Keratinocyte (primary cell): ENCODE results near the gene TNNC1.
A peak's percentile ranks its signal among the peaks of the same experiment; 100 is the strongest.

Source experiments
- CTCF ChIP-seq, 3 experiments: IDR thresholded peaks in 1 of 3; conservative IDR thresholded peaks in 1 of 3; optimal IDR thresholded peaks in 1 of 3; 2 replicates in 2 of 3; 3 replicates in 1 of 3; pipeline versions ENCODE3 to v1.5.1; 2011; ENCODE audit warnings: low read length in 3 of 3, mild to moderate bottlenecking in 3 of 3, moderate library complexity in 2 of 3, control low read depth in 1 of 3, inconsistent platforms in 1 of 3; ENCODE audit not compliant: insufficient read depth in 2 of 3; ENCODE audit errors: extremely low read depth in 1 of 3
- EZH2 ChIP-seq: IDR thresholded peaks from one replicate; pipeline ENCODE4 v1.6.1; 2012; ENCODE audit warnings: inconsistent platforms, mild to moderate bottlenecking, low read length, moderate library complexity

DNA sequence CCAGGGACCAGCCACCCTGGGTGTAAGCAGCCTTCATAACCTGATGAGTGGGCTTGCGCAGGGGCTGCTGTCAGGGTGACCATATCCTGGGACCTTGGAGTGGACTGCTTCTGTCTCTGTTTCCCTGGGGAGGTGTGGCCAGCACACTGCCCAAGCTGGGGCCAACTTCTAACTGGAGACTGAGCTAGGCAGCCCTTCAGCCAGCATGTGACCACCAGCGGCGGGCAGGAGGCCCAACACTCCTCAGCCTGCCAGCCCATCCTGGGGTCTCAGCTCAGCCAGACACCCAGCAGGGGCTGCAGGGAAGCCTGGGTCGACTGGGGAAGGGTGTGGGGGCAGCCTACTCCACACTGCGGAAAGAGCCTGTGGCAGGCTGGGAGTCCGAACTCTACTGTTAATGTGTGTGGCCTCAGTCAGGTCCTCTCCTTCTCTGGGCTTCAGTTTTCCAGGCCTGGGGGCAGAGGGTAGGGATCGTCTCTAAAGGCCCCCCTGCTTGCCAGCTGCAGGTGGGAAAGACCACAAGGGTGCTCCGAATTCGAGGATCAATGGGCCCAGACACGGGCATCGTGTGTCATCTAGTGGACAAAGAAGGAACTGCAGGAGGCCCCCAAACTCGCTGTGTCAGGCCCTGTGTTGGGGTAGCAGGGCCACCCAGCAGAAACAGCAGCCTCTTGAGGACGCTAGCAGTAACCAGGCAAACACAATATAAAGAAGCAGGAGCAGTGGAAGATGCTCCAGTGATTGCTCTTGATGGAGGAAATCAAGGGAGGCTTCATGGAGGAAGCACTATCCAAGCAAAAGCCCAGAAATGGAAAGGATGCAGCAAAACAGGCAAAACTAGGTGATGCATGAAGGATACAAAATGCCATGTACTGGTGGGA is 7.0 kb downstream of the TNNC1 start:
- TF ChIP-seq CTCF (optimal IDR thresholded peaks at IDR 0.05 in 1 of 3, IDR thresholded peaks at IDR 0.05 in 1 of 3, conservative IDR thresholded peaks at IDR 0.05 in 1 of 3; ENCODE audit: extremely low read depth in 1 of 3, insufficient read depth in 2 of 3, low read length in 3 of 3) (peak in 2 of 3 experiments; percentile 100), EZH2 (no peak)
